ENCODE results near the gene TMEM132D. TPM values are rescaled to one million over a fixed set of nuclear protein-coding genes. Genes with fewer than 3 reads are reported as not detected.

Gene TMEM132D
- polyA plus RNA-seq, 1 experiment, result 0.02 TPM

DNA sequence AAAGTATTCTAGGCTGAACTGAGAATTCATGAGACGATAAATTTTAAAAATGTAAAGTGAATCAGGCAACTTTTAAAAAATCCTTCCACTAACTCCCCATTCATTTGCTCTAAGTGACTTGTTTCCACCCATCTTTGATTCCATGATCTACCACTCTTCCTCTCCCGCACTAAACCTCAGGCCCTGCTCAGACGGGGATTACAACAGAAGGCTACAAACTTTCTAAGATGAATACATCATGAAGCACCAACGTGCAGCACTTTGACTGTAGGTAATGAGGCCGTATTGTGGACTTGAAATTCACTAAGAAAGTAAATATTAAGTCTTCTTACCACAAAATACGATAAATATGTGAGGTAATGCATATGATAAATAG lies 30.0 kb downstream of the TMEM132D start:
- POLR2A ChIA-PET, result no interaction called here
- TF ChIP-seq, protein P1, sequence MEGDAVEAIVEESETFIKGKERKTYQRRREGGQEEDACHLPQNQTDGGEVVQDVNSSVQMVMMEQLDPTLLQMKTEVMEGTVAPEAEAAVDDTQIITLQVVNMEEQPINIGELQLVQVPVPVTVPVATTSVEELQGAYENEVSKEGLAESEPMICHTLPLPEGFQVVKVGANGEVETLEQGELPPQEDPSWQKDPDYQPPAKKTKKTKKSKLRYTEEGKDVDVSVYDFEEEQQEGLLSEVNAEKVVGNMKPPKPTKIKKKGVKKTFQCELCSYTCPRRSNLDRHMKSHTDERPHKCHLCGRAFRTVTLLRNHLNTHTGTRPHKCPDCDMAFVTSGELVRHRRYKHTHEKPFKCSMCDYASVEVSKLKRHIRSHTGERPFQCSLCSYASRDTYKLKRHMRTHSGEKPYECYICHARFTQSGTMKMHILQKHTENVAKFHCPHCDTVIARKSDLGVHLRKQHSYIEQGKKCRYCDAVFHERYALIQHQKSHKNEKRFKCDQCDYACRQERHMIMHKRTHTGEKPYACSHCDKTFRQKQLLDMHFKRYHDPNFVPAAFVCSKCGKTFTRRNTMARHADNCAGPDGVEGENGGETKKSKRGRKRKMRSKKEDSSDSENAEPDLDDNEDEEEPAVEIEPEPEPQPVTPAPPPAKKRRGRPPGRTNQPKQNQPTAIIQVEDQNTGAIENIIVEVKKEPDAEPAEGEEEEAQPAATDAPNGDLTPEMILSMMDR (IDR thresholded peaks at IDR 0.05; ENCODE audit: insufficient read depth, low read depth, low read length), result no peak
- CTCF ChIA-PET, result no interaction called here

DNA sequence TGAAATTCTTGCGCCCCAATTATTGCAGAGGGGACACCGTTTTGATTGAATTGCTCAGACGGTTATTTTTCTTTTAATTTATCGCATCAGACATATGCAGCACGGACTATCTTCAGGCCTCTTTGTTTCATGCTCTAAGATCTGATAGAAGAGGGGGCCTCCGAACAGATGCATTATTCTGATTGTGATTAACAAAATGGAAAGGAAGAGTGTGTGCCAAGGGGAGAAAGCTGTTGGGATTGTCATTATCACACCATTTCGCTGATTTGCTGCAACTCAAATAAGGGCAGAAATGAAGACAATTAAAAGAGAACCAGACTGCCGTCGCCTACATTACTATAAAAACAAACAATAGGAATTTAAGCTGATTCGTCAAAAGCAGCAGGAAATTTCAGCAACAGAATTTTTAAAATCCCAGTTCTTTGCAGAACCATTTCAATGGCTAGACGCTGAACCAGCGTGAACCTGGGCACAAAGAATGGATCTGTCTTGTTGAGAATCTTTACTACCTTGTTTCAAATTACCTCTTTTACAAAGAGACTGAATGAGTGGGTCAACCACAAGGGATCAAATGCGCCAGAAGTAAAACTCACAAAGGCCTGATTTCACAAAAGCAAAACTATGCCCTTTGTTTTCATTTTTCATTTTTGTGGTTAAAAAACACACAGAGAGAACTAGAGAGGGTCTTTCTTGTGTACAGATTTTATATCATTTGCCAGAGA lies 30.6 kb downstream of the TMEM132D start:
- Histone ChIP-seq H3K4me3 (ENCODE audit: low read depth, low read length) (no peak overlapping the region), H3K27me3 (ENCODE audit: control insufficient read depth, insufficient read depth, low read length) (no peaks in the 10 kb centered on the region), H3K36me3 (ENCODE audit: control insufficient read depth, insufficient read depth, low read length) (no peaks in the 10 kb centered on the region)
- ChIA-PET CTCF (no interaction called here), POLR2A (no interaction called here)
- no peak for DNase-seq (ENCODE audit: low read depth)
- TF ChIP-seq, protein P1 (IDR thresholded peaks at IDR 0.05; ENCODE audit: insufficient read depth, low read depth, low read length), result no peak

More for the DNA sequence above, 30.0 kb downstream of the TMEM132D start:
- no peak for DNase-seq (ENCODE audit: low read depth)
- H3K4me3 ChIP-seq (ENCODE audit: low read depth, low read length), result no peak overlapping the region
- no peaks in the 10 kb centered on the region for H3K27me3 ChIP-seq (ENCODE audit: control insufficient read depth, insufficient read depth, low read length)
- H3K36me3 ChIP-seq (ENCODE audit: control insufficient read depth, insufficient read depth, low read length), result no peaks in the 10 kb centered on the region

DNA sequence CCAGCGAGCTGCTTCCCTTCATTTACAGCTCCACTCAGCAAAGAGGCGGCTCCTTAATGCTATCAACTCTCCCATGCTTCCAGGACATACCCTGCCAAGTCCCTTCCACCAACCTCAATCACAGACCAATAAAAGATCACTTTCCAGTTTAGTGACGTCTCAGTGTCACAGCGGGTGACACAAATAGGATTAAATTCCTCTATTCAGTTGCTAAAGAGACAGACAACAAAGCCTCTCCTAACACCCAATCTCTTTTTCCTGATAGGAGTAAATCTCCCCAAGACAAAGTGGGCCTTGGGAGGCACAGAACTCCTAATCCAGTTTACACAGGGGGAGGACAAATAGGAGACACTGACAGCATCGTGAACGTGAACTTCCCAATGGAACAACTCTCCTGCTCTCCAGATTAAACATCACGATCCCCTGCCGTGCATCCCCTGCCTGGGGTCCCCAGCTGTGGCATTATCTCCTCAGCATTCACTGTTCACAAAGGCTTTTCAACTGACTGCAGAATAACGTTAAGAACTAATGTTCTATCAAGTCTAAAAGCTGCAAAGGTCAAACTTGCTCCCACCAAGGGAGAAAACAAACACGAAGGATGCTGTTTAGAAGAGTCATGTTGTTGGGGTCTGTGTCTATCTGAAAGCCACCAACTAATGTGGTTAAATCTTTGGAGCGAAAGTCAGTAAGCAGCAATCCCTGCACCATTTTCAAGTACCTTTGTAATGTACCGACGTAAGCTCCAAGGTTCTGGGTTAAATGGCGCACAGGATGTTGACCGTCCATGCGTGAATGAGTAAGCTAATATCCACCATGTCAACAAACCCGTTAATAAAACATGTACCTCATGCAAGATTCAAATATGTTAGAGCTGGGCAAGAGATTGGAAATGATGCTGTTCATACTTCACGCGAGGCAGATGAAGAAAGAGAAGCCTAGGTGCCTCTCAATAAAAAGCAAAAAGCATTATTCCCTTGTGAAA lies 31.5 kb downstream of the TMEM132D start:
- Histone ChIP-seq H3K27me3 (ENCODE audit: control insufficient read depth, insufficient read depth, low read length) (no peaks in the 10 kb centered on the region), H3K4me3 (ENCODE audit: low read depth, low read length) (no peak overlapping the region), H3K36me3 (ENCODE audit: control insufficient read depth, insufficient read depth, low read length) (no peaks in the 10 kb centered on the region)
- TF ChIP-seq, protein P1 (IDR thresholded peaks at IDR 0.05; ENCODE audit: insufficient read depth, low read depth, low read length), result no peak
- no peak for DNase-seq (ENCODE audit: low read depth)
- CTCF ChIA-PET, result no interaction called here
- POLR2A ChIA-PET, result no interaction called here

DNA sequence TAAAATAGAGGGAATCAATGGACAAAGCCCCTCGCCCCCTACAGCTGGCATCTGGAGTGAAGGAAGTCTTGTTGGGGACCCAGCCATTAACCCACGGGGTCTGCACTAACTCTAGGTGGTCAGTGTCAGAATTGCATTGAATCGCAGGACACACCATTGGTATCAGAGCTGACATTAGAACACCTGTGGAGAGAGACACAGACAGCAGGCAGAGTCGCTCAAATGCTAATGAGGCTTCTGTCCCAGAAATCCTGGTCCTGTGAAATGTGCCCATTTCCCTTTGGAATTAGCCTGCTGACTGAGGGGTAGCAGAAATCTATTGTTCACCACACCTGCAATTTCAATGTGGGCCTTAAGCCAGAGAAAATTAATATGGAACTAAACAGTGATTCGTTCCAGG lies 33.0 kb downstream of the TMEM132D start:
- POLR2A ChIA-PET, result no interaction called here
- H3K36me3 ChIP-seq (ENCODE audit: control insufficient read depth, insufficient read depth, low read length), result no peaks in the 10 kb centered on the region
- no peak for DNase-seq (ENCODE audit: low read depth)
- no peak overlapping the region for H3K4me3 ChIP-seq (ENCODE audit: low read depth, low read length)
- H3K27me3 ChIP-seq (ENCODE audit: control insufficient read depth, insufficient read depth, low read length), result no peaks in the 10 kb centered on the region
- CTCF ChIA-PET, result no interaction called here
- TF ChIP-seq, protein P1 (IDR thresholded peaks at IDR 0.05; ENCODE audit: insufficient read depth, low read depth, low read length), result no peak

DNA sequence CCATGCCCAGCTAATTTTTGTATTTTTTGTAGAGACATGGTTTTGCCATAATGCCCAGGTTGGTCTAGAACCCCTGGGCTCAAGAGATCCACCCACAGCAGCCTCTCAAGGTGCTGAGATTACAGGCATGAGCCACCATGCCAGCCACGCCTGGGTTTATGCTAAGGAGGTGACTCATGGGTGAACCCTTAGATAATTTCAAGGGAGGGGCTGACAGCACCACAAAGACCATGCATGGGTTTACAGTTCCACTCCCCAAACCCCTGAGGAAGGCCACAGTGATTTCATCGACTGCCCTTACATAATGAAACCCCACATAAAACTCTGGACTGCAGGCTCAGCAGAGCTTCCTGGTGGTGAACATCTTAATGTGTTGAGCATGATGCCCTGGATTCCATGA lies 33.7 kb downstream of the TMEM132D start:
- no peak for DNase-seq (ENCODE audit: low read depth)
- Histone ChIP-seq H3K27me3 (ENCODE audit: control insufficient read depth, insufficient read depth, low read length) (no peaks in the 10 kb centered on the region), H3K36me3 (ENCODE audit: control insufficient read depth, insufficient read depth, low read length) (no peaks in the 10 kb centered on the region), H3K4me3 (ENCODE audit: low read depth, low read length) (no peak overlapping the region)
- TF ChIP-seq, protein P1 (IDR thresholded peaks at IDR 0.05; ENCODE audit: insufficient read depth, low read depth, low read length), result no peak
- ChIA-PET POLR2A (no interaction called here), CTCF (no interaction called here)
